Measurements from ENCODE around the gene LY6G6F. TPM values are rescaled to one million over a fixed set of nuclear protein-coding genes. Genes with fewer than 3 reads are reported as not detected.

Gene LY6G6F
- total and polyA plus RNA-seq, 2 of the 13 experiments (the other 11 are each of a cell fraction or from before 2014, with no cell fraction given) = not detected

- TF ChIP-seq, protein P1, sequence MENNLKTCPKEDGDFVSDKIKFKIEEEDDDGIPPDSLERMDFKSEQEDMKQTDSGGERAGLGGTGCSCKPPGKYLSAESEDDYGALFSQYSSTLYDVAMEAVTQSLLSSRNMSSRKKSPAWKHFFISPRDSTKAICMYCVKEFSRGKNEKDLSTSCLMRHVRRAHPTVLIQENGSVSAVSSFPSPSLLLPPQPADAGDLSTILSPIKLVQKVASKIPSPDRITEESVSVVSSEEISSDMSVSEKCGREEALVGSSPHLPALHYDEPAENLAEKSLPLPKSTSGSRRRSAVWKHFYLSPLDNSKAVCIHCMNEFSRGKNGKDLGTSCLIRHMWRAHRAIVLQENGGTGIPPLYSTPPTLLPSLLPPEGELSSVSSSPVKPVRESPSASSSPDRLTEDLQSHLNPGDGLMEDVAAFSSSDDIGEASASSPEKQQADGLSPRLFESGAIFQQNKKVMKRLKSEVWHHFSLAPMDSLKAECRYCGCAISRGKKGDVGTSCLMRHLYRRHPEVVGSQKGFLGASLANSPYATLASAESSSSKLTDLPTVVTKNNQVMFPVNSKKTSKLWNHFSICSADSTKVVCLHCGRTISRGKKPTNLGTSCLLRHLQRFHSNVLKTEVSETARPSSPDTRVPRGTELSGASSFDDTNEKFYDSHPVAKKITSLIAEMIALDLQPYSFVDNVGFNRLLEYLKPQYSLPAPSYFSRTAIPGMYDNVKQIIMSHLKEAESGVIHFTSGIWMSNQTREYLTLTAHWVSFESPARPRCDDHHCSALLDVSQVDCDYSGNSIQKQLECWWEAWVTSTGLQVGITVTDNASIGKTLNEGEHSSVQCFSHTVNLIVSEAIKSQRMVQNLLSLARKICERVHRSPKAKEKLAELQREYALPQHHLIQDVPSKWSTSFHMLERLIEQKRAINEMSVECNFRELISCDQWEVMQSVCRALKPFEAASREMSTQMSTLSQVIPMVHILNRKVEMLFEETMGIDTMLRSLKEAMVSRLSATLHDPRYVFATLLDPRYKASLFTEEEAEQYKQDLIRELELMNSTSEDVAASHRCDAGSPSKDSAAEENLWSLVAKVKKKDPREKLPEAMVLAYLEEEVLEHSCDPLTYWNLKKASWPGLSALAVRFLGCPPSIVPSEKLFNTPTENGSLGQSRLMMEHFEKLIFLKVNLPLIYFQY (CRISPR knock-in tag; IDR thresholded peaks at IDR 0.05; ENCODE audit: borderline replicate concordance) = peak; percentile 42; the same call in 1 of the 2 replicates
- no peak for TF ChIP-seq NPAS2 (CRISPR knock-in tag; IDR thresholded peaks at IDR 0.05; ENCODE audit: borderline replicate concordance)
- TF ChIP-seq ELF4 (CRISPR knock-in tag; IDR thresholded peaks at IDR 0.05; ENCODE audit: borderline replicate concordance) = peak; percentile 68; the same call in 1 of the 2 replicates
- TF ChIP-seq TOPORS (CRISPR knock-in tag; IDR thresholded peaks at IDR 0.05) = peak; percentile 16; the same call in 1 of the 2 replicates
- peak; percentile 56; the same call in 1 of the 2 replicates for TF ChIP-seq SPEN (CRISPR knock-in tag; IDR thresholded peaks at IDR 0.05; ENCODE audit: low read depth)
- TF ChIP-seq SALL2 (CRISPR knock-in tag; IDR thresholded peaks at IDR 0.05) = 0 out of 2 replicates have a peak, but pooled peaks have one; percentile 49
- TF ChIP-seq, protein P2, sequence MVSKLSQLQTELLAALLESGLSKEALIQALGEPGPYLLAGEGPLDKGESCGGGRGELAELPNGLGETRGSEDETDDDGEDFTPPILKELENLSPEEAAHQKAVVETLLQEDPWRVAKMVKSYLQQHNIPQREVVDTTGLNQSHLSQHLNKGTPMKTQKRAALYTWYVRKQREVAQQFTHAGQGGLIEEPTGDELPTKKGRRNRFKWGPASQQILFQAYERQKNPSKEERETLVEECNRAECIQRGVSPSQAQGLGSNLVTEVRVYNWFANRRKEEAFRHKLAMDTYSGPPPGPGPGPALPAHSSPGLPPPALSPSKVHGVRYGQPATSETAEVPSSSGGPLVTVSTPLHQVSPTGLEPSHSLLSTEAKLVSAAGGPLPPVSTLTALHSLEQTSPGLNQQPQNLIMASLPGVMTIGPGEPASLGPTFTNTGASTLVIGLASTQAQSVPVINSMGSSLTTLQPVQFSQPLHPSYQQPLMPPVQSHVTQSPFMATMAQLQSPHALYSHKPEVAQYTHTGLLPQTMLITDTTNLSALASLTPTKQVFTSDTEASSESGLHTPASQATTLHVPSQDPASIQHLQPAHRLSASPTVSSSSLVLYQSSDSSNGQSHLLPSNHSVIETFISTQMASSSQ (IDR thresholded peaks at IDR 0.05; ENCODE audit: low read depth) = no peak; the same call in 1 of the 2 replicates
- TF ChIP-seq, protein P2 (CRISPR knock-in tag; IDR thresholded peaks at IDR 0.05; ENCODE audit: borderline replicate concordance) = peak; percentile 14; the same call in 1 of the 2 replicates
- peak; percentile 46 for TF ChIP-seq TBL1XR1 (IDR thresholded peaks at IDR 0.05; ENCODE audit: borderline replicate concordance, low read length, partially characterized antibody)
- TF ChIP-seq POGZ (CRISPR knock-in tag; IDR thresholded peaks at IDR 0.05) = peak; percentile 27
- TF ChIP-seq SALL1 (CRISPR knock-in tag; IDR thresholded peaks at IDR 0.05) = peak; percentile 39
- TF ChIP-seq BRCA1 (CRISPR knock-in tag; IDR thresholded peaks at IDR 0.05) = peak; percentile 85; the same call in 1 of the 2 replicates
- TF ChIP-seq GPBP1L1 (CRISPR knock-in tag; IDR thresholded peaks at IDR 0.05) = no peak
- TF ChIP-seq, protein P3, sequence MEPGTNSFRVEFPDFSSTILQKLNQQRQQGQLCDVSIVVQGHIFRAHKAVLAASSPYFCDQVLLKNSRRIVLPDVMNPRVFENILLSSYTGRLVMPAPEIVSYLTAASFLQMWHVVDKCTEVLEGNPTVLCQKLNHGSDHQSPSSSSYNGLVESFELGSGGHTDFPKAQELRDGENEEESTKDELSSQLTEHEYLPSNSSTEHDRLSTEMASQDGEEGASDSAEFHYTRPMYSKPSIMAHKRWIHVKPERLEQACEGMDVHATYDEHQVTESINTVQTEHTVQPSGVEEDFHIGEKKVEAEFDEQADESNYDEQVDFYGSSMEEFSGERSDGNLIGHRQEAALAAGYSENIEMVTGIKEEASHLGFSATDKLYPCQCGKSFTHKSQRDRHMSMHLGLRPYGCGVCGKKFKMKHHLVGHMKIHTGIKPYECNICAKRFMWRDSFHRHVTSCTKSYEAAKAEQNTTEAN (CRISPR knock-in tag; conservative IDR thresholded peaks at IDR 0.05) = peak; percentile 63
- 0 out of 2 replicates have a peak, but pooled peaks have one; percentile 22 for TF ChIP-seq NFYC (CRISPR knock-in tag; IDR thresholded peaks at IDR 0.05)
- TF ChIP-seq, protein P4, sequence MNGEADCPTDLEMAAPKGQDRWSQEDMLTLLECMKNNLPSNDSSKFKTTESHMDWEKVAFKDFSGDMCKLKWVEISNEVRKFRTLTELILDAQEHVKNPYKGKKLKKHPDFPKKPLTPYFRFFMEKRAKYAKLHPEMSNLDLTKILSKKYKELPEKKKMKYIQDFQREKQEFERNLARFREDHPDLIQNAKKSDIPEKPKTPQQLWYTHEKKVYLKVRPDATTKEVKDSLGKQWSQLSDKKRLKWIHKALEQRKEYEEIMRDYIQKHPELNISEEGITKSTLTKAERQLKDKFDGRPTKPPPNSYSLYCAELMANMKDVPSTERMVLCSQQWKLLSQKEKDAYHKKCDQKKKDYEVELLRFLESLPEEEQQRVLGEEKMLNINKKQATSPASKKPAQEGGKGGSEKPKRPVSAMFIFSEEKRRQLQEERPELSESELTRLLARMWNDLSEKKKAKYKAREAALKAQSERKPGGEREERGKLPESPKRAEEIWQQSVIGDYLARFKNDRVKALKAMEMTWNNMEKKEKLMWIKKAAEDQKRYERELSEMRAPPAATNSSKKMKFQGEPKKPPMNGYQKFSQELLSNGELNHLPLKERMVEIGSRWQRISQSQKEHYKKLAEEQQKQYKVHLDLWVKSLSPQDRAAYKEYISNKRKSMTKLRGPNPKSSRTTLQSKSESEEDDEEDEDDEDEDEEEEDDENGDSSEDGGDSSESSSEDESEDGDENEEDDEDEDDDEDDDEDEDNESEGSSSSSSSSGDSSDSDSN (CRISPR knock-in tag; IDR thresholded peaks at IDR 0.05) = peak; percentile 66
Observed at GRCh38 chr6:31729515-31729978, 22.9 kb downstream of the LY6G6F start (continued).
